ENCODE results near the gene UBE2G2.

- TF ChIP-seq MAX (IDR thresholded peaks at IDR 0.05; ENCODE audit: insufficient read depth, insufficient read length) (no peak), POLR2A (IDR thresholded peaks at IDR 0.05; ENCODE audit: low read depth, low read length) (no peak), EZH2 (IDR thresholded peaks at IDR 0.05; ENCODE audit: borderline replicate concordance, low read depth, low read length, severe bottlenecking) (no peak), POLR2AphosphoS5 (IDR thresholded peaks at IDR 0.05; ENCODE audit: insufficient read depth, low read depth, low read length) (no peak), MYC (IDR thresholded peaks at IDR 0.05; ENCODE audit: low read depth, low read length) (no peak)
- TF ChIP-seq, protein P1, sequence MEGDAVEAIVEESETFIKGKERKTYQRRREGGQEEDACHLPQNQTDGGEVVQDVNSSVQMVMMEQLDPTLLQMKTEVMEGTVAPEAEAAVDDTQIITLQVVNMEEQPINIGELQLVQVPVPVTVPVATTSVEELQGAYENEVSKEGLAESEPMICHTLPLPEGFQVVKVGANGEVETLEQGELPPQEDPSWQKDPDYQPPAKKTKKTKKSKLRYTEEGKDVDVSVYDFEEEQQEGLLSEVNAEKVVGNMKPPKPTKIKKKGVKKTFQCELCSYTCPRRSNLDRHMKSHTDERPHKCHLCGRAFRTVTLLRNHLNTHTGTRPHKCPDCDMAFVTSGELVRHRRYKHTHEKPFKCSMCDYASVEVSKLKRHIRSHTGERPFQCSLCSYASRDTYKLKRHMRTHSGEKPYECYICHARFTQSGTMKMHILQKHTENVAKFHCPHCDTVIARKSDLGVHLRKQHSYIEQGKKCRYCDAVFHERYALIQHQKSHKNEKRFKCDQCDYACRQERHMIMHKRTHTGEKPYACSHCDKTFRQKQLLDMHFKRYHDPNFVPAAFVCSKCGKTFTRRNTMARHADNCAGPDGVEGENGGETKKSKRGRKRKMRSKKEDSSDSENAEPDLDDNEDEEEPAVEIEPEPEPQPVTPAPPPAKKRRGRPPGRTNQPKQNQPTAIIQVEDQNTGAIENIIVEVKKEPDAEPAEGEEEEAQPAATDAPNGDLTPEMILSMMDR (IDR thresholded peaks at IDR 0.05; ENCODE audit: extremely low read depth in 1 of 2, insufficient read depth in 1 of 2, low read depth in 1 of 2, low read length in 2 of 2), result no peak
These were observed 11.5 kb upstream of the UBE2G2 start for GRCh38 chr21:44813149-44813548.
